Measurements from ENCODE around the gene RXFP3.

RXFP3 gene

DNA sequence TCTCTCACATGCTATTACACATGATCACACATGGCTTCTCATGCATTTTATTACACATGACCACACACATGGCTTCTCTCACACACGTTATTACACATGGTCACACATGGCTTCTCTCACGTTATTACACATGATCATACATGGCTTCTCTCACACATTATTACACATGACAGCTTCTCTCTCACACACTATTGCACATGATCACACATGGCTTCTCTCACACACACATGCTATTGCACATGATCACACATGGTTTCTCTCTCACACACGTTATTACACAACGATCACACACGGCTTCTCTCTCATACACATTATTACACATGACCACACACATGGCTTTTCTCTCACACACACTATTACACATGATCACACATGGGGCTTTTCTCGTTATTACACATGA lies 49.3 kb downstream of the RXFP3 start:
- TF ChIP-seq, protein P1, sequence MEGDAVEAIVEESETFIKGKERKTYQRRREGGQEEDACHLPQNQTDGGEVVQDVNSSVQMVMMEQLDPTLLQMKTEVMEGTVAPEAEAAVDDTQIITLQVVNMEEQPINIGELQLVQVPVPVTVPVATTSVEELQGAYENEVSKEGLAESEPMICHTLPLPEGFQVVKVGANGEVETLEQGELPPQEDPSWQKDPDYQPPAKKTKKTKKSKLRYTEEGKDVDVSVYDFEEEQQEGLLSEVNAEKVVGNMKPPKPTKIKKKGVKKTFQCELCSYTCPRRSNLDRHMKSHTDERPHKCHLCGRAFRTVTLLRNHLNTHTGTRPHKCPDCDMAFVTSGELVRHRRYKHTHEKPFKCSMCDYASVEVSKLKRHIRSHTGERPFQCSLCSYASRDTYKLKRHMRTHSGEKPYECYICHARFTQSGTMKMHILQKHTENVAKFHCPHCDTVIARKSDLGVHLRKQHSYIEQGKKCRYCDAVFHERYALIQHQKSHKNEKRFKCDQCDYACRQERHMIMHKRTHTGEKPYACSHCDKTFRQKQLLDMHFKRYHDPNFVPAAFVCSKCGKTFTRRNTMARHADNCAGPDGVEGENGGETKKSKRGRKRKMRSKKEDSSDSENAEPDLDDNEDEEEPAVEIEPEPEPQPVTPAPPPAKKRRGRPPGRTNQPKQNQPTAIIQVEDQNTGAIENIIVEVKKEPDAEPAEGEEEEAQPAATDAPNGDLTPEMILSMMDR (IDR thresholded peaks at IDR 0.05; ENCODE audit: unreplicated experiment in 3 of 3): no peak
- H3K9me3 Mint-ChIP-seq: no peaks in the 10 kb centered on the region
- H3K27me3 Mint-ChIP-seq (ENCODE audit: low read depth): no peaks in the 10 kb centered on the region
- H3K36me3 Mint-ChIP-seq (ENCODE audit: low read depth): peaks cover 24% of the 10 kb centered on the region
- no peak overlapping the region for H3K27ac Mint-ChIP-seq
- no peaks in the 10 kb centered on the region for H3K4me1 Mint-ChIP-seq
- no peak overlapping the region for H3K4me3 Mint-ChIP-seq
